DND-41 (cell line): ENCODE measurements around the gene DAG1.

Experiments used
- EZH2 ChIP-seq: IDR thresholded peaks from 3 replicates; pipeline ENCODE4 v1.6.1; 2012; ENCODE audit warnings: borderline replicate concordance, low read depth, mild to moderate bottlenecking, moderate library complexity, low read length, inconsistent platforms; ENCODE audit not compliant: severe bottlenecking
- TF ChIP-seq, protein P1 (sequence below): IDR thresholded peaks from 2 replicates; pipeline ENCODE4 v1.5.1; 2012; ENCODE audit warnings: borderline replicate concordance, low read length, moderate library complexity, mild to moderate bottlenecking; ENCODE audit not compliant: poor library complexity, severe bottlenecking; ENCODE audit errors: extremely low read depth

GRCh38 chr3:49498239-49498638 lies 28.2 kb downstream of the DAG1 start:
- TF ChIP-seq, protein P1, sequence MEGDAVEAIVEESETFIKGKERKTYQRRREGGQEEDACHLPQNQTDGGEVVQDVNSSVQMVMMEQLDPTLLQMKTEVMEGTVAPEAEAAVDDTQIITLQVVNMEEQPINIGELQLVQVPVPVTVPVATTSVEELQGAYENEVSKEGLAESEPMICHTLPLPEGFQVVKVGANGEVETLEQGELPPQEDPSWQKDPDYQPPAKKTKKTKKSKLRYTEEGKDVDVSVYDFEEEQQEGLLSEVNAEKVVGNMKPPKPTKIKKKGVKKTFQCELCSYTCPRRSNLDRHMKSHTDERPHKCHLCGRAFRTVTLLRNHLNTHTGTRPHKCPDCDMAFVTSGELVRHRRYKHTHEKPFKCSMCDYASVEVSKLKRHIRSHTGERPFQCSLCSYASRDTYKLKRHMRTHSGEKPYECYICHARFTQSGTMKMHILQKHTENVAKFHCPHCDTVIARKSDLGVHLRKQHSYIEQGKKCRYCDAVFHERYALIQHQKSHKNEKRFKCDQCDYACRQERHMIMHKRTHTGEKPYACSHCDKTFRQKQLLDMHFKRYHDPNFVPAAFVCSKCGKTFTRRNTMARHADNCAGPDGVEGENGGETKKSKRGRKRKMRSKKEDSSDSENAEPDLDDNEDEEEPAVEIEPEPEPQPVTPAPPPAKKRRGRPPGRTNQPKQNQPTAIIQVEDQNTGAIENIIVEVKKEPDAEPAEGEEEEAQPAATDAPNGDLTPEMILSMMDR = no peak
- no peak for TF ChIP-seq EZH2
